NCI-H2171 treated with DMSO at 0.1 percent for 48 hours (cell line): ENCODE data around the gene OR6Y1.
A peak's percentile ranks its signal among the peaks of the same experiment; 100 is the strongest.

ENCODE experiments used
- DNase-seq: peaks from one replicate; lab custom pipeline; 2025; lab: John Stamatoyannopoulos, UW

OR6Y1 gene

GRCh38 chr1:158554352-158554751 lies at the start of gene OR6Y1:
TSS of gene OR6Y1 (minus strand) at chr1:158554405. CDS start at chr1:158548105, 6,300 bp downstream.
- no peak for DNase-seq

- no peak for DNase-seq
Measured at GRCh38 chr1:158600735-158601134, 46.5 kb upstream of the OR6Y1 start.

GRCh38 chr1:158586942-158587341 lies 32.7 kb upstream of the OR6Y1 start:
- DNase-seq: no peak

GRCh38 chr1:158583962-158584361 lies 29.8 kb upstream of the OR6Y1 start:
- DNase-seq: no peak

GRCh38 chr1:158579733-158580132 lies 25.5 kb upstream of the OR6Y1 start, which contains the start of gene OR10X1:
TSS of gene OR10X1 (minus strand) at chr1:158579899. CDS start at chr1:158579899, 0 bp downstream.
- DNase-seq: no peak

GRCh38 chr1:158577561-158577960 lies 23.4 kb upstream of the OR6Y1 start:
- DNase-seq: no peak

- no peak for DNase-seq
Measured at GRCh38 chr1:158572226-158572625, 18.0 kb upstream of the OR6Y1 start.

- no peak for DNase-seq
Measured at GRCh38 chr1:158570480-158570879, 16.3 kb upstream of the OR6Y1 start, which contains the start of gene OR6P1. TSS of gene OR6P1 (minus strand) at chr1:158570580. CDS start at chr1:158563604, 6,976 bp downstream.

- no peak for DNase-seq
Measured at GRCh38 chr1:158564608-158565007, 10.4 kb upstream of the OR6Y1 start.

GRCh38 chr1:158563853-158564252 lies 9.6 kb upstream of the OR6Y1 start:
- no peak for DNase-seq

- no peak for DNase-seq
Measured at GRCh38 chr1:158559696-158560095, 5.5 kb upstream of the OR6Y1 start.

- DNase-seq: no peak
Measured at GRCh38 chr1:158552296-158552695, 1.9 kb downstream of the OR6Y1 start.

- no peak for DNase-seq
Measured at GRCh38 chr1:158547533-158547932, 6.7 kb downstream of the OR6Y1 start.

GRCh38 chr1:158537609-158538008 lies 16.6 kb downstream of the OR6Y1 start:
- no peak for DNase-seq

GRCh38 chr1:158534496-158534895 lies 19.7 kb downstream of the OR6Y1 start:
- DNase-seq: no peak

- peak; percentile 64 for DNase-seq
Measured at GRCh38 chr1:158527190-158527815, 26.9 kb downstream of the OR6Y1 start.

- DNase-seq: no peak
Measured at GRCh38 chr1:158521666-158522058, 32.5 kb downstream of the OR6Y1 start.

- DNase-seq: no peak
Measured at GRCh38 chr1:158520955-158521665, 33.1 kb downstream of the OR6Y1 start.

- DNase-seq: no peak
Measured at GRCh38 chr1:158520021-158520420, 34.2 kb downstream of the OR6Y1 start.

- no peak for DNase-seq
Measured at GRCh38 chr1:158516966-158517365, 37.2 kb downstream of the OR6Y1 start.

- DNase-seq: peak; percentile 2
Measured at GRCh38 chr1:158509471-158510156, 44.6 kb downstream of the OR6Y1 start.

- no peak for DNase-seq
Measured at GRCh38 chr1:158507511-158507910, 46.7 kb downstream of the OR6Y1 start.
